HG03108 (cell line): Measurements from ENCODE around the gene CD19.
"Not testable (repeated sequence)": the region's sequence is repeated elsewhere in the genome, so short reads cannot be mapped to it uniquely, and the experiment has no call there.

ENCODE experiments used
- ATAC-seq: cut with Tn5 transposase; IDR thresholded peaks from one replicate; pipeline ENCODE4 v1.9.1; 2021; ENCODE audit warnings: moderate library complexity; ENCODE audit not compliant: unreplicated experiment

CD19 gene

DNA sequence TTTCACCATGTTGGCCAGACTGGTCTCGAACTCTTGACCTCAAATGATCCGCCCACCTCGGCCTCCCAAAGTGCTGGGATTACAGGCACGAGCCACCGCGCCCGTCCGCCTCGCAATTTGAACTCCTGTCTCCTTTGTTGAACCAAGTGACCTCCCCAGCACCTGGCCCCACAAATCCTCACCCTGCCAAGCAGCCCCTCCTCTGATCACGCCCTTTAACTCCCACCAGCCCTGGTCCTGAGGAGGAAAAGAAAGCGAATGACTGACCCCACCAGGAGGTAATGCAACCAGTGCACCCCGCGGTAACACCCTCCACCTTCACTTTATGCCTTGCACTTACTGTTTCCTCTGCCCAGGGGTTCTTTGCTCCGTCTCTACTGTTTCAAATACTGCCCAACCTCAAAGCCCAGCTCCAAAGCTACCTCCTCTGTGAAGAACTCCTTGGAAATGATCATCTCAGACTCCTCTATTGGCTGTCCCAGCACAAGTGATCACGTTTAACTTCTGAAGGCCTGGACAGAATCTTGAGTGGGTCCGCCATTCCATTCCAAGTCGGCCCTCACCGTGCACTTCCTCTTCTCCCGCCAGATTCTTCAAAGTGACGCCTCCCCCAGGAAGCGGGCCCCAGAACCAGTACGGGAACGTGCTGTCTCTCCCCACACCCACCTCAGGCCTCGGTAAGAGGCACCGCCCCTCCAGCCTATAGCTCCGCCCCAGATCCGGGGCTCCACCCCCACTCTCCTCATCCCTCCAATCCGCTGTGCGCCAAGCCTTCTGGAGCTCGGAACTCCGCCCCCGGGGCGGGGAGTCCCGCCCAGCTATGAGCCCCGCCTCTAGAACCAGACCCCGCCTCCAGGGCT, 4.4 kb downstream of the CD19 start:
- peak; percentile 52 for ATAC-seq

DNA sequence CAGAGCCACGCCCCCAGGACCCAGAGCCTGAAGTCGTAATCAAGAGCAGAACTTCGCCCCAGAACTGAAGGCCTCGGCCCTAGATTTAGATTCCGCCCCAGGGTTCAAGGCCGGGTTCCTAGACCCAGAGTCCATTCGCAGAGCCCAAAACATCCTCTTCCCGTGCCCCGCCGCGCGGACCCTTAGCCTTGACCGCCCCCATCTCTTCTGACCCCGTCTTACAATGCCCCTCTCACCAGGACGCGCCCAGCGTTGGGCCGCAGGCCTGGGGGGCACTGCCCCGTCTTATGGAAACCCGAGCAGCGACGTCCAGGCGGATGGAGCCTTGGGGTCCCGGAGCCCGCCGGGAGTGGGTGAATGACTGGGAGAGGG, 5.0 kb downstream of the CD19 start:
- ATAC-seq: no peak

DNA sequence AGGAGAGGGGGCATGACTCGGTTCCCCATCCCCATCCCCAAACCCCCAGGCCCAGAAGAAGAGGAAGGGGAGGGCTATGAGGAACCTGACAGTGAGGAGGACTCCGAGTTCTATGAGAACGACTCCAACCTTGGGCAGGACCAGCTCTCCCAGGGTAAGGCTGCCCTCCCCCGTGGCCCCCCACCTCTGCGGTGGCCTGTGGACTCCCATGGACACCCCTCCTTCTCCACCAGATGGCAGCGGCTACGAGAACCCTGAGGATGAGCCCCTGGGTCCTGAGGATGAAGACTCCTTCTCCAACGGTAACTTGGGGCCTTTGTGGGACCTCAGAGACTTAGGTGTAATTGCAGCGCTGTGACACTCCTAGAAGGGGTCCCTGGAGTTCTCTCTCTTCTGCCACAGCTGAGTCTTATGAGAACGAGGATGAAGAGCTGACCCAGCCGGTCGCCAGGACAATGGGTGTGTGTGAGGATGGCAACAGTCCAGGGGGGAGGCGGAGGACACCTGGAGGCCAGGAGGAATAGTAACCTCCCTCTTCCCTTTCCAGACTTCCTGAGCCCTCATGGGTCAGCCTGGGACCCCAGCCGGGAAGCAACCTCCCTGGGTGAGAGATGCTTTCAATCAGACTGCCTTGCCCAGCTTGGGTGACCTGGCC, 5.6 kb downstream of the CD19 start:
- no peak for ATAC-seq

DNA sequence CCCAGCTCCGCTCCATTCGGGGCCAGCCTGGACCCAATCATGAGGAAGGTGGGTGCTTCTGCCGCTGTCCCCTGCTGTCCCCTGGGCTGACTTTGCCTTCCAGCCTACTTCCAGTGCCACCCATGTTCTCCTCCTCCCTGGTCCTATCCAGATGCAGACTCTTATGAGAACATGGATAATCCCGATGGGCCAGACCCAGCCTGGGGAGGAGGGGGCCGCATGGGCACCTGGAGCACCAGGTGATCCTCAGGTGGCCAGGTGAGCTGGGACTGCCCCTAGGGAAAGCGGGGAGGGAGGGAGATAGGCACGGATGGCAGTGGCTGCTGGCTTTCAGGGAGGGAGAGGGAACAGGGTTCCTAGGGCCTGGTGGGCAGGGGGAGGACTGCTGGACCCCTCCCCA, 7.0 kb downstream of the CD19 start:
- ATAC-seq: no peak

DNA sequence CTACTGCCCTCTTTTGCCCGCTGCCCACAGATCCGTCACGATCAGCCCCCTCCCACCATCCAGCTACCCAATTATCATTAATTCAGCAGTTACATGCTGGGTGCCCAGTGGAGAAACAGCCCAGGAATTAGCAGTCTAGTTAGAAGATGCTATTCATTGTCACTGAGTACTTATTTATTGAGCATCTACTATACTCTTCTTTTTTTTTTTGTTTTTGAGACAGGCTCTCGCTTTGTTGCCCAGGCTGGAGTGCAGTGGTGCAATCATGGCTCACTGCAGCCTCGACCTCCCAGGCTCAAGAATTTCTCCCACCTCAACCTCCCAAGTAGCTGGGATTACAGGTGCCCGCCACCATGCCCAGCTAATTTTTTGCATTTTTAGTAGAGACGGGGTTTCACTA, 8.1 kb downstream of the CD19 start:
- ATAC-seq: not testable (repeated sequence)

DNA sequence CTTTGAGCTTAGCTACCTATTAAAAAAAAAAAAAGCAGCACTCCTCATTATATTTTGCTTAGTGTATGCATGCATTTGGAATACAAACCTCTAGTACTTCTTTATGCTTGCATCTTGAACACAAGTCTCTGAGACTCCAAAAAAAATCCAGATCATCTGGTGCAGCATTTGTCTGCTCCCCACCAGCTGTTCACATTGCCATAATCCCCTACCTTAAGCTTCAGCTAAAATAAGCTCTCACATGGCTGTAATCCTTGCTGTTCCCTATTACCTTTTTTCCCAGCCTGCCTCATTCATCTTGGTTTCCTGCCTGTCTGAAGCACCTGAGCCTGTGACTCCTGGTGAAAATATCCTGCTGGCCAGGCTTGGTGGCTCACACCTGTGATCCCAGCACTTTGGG, 11.5 kb downstream of the CD19 start:
- ATAC-seq: no peak

DNA sequence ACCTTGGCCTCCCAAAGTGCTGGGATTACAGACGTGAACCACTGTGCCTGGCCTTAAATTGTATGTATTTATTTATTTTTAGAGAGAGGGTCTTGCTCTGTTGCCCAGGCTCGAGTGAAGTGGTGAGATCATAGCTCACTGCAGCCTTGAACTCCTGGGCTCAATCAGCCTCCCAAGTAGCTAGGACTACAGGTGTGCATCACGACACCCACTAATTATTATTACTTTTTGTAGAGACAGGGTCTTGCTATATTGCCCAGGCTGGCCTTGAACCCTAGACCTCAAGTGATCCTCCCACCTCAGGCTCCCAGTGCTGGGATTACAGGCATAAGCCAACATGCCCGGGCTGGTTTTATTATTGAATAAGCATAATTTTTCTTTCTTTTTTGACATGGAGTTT, 14.9 kb downstream of the CD19 start:
- ATAC-seq: no peak

DNA sequence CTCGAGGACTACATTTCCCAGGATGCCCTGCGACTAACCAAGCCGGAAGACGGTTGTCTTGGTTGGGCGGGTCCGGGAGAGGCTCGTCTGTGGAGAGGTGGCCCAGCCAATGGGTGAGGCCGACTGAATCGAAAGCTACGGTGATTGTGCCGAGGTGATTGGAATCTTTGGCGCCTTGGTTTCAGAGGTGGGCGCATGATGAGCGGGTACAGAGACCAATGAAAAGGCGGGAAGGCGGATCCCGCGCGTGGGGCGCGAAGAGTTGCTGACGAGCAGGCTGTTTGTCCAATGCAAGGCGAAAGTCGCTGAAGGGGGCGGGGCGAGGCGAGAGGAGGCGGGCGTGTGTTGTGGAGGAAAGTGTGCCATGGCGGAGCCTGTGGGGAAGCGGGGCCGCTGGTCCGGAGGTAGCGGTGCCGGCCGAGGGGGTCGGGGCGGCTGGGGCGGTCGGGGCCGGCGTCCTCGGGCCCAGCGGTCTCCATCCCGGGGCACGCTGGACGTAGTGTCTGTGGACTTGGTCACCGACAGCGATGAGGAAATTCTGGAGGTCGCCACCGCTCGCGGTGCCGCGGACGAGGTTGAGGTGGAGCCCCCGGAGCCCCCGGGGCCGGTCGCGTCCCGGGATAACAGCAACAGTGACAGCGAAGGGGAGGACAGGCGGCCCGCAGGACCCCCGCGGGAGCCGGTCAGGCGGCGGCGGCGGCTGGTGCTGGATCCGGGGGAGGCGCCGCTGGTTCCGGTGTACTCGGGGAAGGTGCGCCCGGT, 19.1 kb downstream of the CD19 start, which contains the start of gene NFATC2IP:
TSS of gene NFATC2IP (plus strand) at position 290 of the 762 bp plus-strand sequence. CDS start at position 365, 75 bp downstream.
- peak; percentile 91 for ATAC-seq

DNA sequence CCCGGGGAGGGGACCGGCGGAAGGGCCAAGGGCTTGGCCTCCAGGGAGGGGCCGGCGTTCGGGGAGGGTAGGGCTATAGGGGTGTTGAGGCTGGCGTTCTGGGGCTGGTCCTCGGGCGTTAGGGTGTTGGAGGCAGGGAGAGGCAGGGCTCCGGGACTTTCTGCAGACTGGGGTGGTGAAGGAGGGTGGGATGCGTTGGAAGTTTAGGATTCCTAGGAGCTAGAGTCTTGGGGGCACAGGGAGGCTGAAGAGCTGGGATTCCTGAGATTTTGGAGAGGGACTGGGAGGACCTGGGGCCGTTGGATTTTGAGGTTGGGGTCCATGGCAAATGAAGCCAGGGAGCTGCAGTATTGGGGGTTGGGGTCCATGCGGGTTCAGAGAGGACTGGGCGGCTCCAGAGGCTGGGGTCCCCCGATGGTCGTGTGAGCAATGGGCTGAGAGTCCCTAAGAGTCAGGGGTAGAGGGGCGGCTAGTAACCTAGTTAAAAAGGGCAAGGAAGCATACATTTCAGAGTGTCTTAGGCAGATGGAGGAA, 19.7 kb downstream of the CD19 start:
- ATAC-seq: no peak

DNA sequence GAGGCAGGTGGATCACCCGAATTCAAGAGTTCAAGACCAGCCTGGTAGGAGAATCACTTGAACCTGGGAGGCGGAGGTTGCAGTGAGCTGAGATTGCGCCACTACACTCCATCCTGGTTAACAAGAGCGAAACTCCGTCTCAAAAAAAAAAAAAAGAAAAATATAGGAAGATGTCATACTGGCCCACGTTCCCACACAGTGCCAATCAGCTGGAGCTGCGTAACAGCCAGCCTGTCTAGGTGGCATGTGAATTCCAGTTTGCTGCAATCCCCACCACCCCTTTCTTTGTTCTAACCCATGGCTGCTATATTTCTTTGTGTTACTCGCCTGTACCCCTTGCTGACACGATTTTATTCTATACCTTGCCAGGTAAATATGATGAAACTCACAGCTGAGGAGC, 26.4 kb downstream of the CD19 start:
- no peak for ATAC-seq

DNA sequence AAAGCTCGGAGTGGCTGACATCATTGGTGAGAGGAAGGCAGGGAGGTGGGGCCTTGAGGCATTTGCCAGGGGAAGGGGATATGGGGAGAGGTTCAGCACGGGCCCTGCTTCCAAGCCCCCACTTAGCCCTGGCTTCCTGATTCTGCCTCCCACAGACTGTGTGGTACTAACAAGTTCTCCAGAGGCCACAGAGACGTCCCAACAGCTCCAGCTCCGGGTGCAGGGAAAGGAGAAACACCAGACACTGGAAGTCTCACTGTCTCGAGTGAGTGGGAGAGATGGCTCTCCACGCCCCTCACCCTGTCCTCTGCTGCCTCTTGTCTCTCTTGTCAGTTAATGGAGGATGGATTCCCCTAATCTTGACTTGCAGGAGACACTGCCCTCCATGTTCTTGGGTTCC, 27.1 kb downstream of the CD19 start:
- ATAC-seq: no peak

DNA sequence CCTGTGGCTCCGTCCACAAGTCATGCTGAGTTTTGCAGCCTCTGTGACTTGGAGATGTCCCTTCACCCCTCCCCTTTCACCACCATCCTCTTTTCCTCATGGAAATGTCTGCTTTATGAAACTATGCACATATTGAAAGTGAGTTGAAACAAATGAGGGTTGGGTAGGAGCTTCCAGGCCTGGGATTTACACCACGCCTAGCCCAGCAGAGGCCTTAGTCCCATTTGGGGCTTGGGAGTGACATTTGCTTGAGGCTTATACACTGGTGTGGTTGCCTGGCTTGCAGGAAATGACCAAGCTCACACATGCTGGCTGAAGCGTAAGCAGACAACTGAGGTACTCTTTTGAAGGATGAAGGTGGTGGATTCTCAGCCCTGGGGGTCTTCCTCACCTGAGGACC, 32.3 kb downstream of the CD19 start:
- no peak for ATAC-seq

DNA sequence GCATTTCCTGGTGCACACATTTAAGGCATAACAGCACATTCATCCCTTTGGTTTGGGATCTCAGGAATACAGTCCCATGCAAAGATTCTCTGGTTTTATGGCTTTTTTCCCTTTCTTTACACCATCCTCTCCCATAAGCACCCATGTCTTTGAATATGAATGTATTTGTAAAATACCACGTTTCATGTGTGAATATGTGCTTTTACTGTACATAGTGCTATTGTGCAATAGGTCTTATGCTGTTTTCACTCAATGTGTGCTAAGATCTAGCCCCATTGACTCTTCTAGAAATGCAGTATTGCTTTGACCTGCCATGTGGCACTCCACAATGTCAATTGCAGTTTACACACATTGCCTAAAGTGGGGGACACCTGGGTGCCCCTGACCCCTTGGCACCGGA, 32.7 kb downstream of the CD19 start:
- no peak for ATAC-seq

DNA sequence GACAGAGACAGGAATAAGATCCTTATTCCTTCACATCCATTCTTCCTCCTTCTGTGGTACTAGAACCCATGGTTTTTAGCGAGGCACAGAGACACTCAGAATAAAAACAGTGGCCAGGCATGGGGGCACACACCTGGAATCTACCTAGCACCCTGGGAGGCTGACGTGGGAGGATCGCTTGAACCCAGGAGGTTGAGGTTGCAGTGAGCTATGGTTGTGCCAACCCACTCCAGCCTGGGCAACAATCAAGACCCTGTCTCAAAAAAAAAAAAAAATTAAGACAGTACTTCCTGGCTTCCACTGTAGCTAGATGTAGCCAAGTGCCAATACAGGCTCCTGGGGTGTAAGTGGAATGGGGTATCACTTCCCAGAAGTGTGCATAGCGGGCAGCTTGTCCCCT, 35.4 kb downstream of the CD19 start:
- no peak for ATAC-seq

DNA sequence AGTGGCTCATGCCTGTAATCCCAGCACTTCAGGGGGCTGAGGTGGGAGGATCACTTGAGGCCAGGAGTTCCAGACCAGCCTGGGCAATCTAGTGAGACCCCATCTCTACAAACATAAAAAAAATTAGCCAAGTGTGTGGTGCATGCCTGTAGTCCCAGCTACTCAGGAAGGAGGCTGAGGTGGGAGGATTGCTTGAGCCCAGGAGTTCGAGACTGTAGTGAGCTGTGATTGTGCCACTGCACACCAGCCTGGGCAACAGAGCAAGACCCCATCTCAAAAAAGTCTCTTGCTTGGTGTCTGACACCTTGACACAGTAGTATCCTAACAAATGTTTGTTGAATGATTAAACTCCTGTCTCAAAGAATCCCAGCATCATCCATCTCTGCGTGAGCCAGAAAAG, 37.9 kb downstream of the CD19 start:
- ATAC-seq: not testable (repeated sequence)

DNA sequence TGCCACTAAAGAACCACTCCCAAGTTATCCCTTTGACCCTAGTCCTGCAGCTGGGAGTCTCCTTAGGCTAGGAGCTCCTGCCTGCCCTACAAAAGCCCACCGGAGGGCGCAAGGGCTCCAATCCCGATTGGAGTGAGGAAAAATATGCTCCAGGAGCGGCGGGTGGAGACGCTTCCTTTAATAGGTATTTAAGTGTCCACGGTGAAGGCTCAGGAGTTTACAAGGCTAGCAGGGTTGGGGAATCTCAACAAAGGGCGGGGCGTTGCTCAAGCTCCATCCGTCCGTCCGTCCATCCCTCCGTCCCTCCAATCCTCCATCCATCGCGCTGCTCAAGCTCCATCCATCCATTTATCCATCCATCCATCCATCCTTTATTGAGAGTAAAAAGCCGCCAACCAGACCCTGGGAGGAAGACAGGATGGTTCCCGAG, 42.3 kb downstream of the CD19 start:
- ATAC-seq: peak; percentile 13

DNA sequence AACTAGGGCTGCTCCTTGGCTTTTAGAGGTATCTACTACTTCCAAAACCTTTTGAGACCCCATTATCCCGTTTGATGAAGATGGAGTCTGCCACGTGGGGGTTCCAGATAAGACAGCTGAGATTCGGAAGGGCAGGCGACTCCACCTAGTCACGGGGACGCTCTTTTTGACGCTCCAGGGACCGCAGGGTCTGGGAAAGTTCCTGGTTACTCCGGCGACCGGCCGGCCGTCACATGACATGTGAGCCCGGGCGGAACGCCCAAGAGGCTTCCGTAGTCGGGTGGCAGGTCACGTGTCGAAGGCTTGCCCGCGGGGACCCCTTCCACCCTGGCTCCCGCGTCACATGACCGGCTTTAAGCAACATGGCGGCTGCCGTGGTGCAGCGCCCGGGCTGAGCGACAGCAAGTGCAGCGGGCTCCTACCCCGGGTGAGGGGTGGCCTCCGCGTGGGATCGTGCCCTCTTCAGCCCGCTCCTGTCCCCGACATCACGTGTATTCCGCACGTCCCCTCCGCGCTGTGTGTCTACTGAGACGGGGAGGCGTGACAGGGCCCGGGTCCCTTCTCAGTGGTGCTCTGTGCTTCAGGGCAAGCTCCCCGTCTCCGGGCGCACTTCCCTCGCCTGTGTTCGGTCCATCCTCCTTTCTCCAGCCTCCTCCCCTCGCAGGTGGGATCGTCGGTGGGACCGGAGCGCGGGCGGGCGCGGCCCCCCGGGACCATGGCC, 42.8 kb downstream of the CD19 start, which contains the start of gene SPNS1:
TSS of gene SPNS1 (plus strand) at position 342 of the 721 bp plus-strand sequence. CDS start at position 716, 374 bp downstream.
- ATAC-seq: peak; percentile 73

DNA sequence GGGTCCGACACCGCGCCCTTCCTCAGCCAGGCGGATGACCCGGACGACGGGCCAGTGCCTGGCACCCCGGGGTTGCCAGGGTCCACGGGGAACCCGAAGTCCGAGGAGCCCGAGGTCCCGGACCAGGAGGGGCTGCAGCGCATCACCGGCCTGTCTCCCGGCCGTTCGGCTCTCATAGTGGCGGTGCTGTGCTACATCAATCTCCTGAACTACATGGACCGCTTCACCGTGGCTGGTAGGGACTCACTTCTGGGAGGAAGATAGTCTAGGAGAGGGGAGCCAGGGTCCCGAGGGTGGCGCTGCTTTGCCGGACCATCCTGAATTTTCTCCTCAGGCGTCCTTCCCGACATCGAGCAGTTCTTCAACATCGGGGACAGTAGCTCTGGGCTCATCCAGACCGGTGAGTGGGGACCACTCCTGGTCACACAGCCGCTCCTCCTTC, 43.4 kb downstream of the CD19 start:
- ATAC-seq: no peak

DNA sequence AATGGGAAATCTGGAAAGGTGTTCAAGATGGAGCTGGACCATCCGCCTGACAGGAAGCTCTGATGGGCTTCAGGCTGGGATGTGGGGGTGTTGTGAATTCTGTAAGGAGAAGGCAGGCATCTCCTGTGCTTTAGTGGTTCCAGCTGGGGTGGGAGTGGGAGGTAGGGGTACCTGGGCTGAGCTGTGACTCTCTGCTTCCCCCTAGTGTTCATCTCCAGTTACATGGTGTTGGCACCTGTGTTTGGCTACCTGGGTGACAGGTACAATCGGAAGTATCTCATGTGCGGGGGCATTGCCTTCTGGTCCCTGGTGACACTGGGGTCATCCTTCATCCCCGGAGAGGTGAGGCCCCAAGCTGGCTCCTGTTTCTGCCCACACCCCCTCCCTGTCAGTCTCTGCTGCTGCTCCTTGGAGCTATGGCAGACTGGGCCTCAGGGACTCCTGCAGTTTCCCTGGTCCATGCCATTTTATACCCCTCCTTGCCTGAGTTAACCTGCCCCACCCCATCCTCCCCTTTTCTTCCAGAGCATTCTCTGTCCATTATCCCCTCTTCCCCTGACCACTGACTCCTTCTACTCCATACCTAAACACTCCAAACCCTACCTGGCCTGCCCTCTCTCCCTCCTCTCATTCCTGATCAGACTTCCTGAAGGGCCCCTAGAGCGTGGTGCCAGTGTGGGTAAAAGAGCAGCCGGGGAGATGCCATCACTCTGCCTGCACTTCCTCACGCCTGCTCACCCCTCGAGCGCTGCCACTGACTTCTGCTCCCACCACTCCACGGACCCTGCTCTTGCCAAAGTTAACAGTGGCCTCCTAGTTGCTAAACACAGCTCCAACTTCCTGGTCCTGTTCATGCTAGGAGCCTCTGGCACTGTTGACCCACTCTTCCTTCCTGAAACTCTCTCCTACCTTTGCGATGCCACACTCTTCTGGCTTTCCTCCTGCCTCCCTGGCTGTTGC, 46.2 kb downstream of the CD19 start:
- ATAC-seq: no peak
